IMR-90 (cell line): ENCODE data around the gene CLTCL1. TPM values are rescaled to one million over a fixed set of nuclear protein-coding genes. Genes with fewer than 3 reads are reported as not detected.

Experiments used
- ATAC-seq: fragments of 200-7000 bp; cut with Tn5 transposase; 2 replicates; pipeline ENCODE4 v1.9.1; 2020; ENCODE audit warnings: low read depth, mild to moderate bottlenecking, moderate library complexity
- BruUV-seq: library from RNA; stranded (reverse); fragments of 400-500 nt; replicated peaks from 2 replicates; lab custom pipeline; 2021; lab: Mats Ljungman, UMichigan
- CTCF ChIA-PET: fragments of 300-600 bp; formaldehyde crosslinking; extraction: SDS; loops from one replicate; lab custom pipeline; 2021; ENCODE audit warnings: antibody characterized with exemption; lab: Yijun Ruan, JAX
- POLR2A ChIA-PET: fragments of 300-600 bp; sonication (Branson Sonifier 250); formaldehyde crosslinking; loops from one replicate; lab custom pipeline; 2022; ENCODE audit warnings: antibody characterized with exemption; ENCODE audit not compliant: unreplicated experiment; lab: Charles Lee
- DNase-seq: peaks from one replicate; pipeline ENCODE4 v3.0.0; 2013
- H2AFZ ChIP-seq: replicated peaks from 2 replicates; pipeline ENCODE3; 2013; ENCODE audit warnings: low read length, mild to moderate bottlenecking; ENCODE audit not compliant: poor library complexity
- H2AK5ac ChIP-seq: 2 replicates; pipeline ENCODE4 v1.6.1; 2013; ENCODE audit warnings: low read depth, low read length, inconsistent platforms
- H2AK9ac ChIP-seq: replicated peaks from 2 replicates; pipeline ENCODE3; 2013; ENCODE audit warnings: mild to moderate bottlenecking, low read depth, low read length, moderate library complexity; ENCODE audit not compliant: poor library complexity
- H2BK120ac ChIP-seq: 2 replicates; pipeline ENCODE4 v1.6.1; 2013; ENCODE audit warnings: low read depth, low read length, inconsistent platforms
- H2BK15ac ChIP-seq: 3 replicates; pipeline ENCODE4 v1.6.1; 2013; ENCODE audit warnings: low read depth, low read length, inconsistent platforms
- H2BK20ac ChIP-seq: 2 replicates; pipeline ENCODE4 v1.6.1; 2013; ENCODE audit warnings: low read depth, mild to moderate bottlenecking, inconsistent platforms, low read length, moderate library complexity
- H2BK5ac ChIP-seq: 2 replicates; pipeline ENCODE4 v1.6.1; 2013; ENCODE audit warnings: mild to moderate bottlenecking, low read depth, low read length, inconsistent platforms; ENCODE audit not compliant: poor library complexity, severe bottlenecking
- H3K14ac ChIP-seq: replicated peaks from 2 replicates; pipeline ENCODE4 v1.6.1; 2013; ENCODE audit warnings: low read depth, low read length, inconsistent platforms
- H3K18ac ChIP-seq: 2 replicates; pipeline ENCODE4 v1.6.1; 2013; ENCODE audit warnings: low read depth, low read length, control low read depth
- H3K23ac ChIP-seq: 2 replicates; pipeline ENCODE4 v1.6.1; 2013; ENCODE audit warnings: low read depth, low read length, inconsistent platforms
- H3K27ac ChIP-seq: 2 replicates; pipeline ENCODE4 v1.5.1; 2013; ENCODE audit warnings: mild to moderate bottlenecking, control low read depth, low read length; ENCODE audit not compliant: insufficient read depth
- H3K27me3 ChIP-seq: 2 replicates; pipeline ENCODE4 v1.6.1; 2013; ENCODE audit warnings: low read length; ENCODE audit not compliant: control insufficient read depth, insufficient read depth
- H3K36me3 ChIP-seq: 2 replicates; pipeline ENCODE4 v1.6.1; 2013; ENCODE audit warnings: low read length, mixed read lengths; ENCODE audit not compliant: control insufficient read depth, insufficient read depth
- H3K4ac ChIP-seq: 2 replicates; pipeline ENCODE4 v1.6.1; 2013; ENCODE audit warnings: low read depth, low read length, inconsistent platforms
- H3K4me1 ChIP-seq: 2 replicates; pipeline ENCODE4 v1.6.1; 2013; ENCODE audit warnings: low read length, mixed read lengths; ENCODE audit not compliant: control insufficient read depth, insufficient read depth
- H3K4me2 ChIP-seq: 2 replicates; pipeline ENCODE4 v1.6.1; 2013; ENCODE audit warnings: low read depth, mild to moderate bottlenecking, control low read depth, low read length, moderate library complexity
- H3K4me3 ChIP-seq: 2 replicates; pipeline ENCODE4 v1.5.1; 2013; ENCODE audit warnings: low read depth, mild to moderate bottlenecking, control low read depth, low read length, moderate library complexity; ENCODE audit not compliant: insufficient read depth
- H3K56ac ChIP-seq: 2 replicates; pipeline ENCODE4 v1.6.1; 2013; ENCODE audit warnings: low read length, inconsistent platforms; ENCODE audit not compliant: insufficient read depth; ENCODE audit errors: extremely low read depth
- H3K79me1 ChIP-seq, 2 experiments: 2 replicates each; pipeline ENCODE4 v1.6.1; 2013; ENCODE audit warnings: low read length in 2 of 2, inconsistent platforms in 1 of 2, low read depth in 1 of 2
- H3K9ac ChIP-seq: 2 replicates; pipeline ENCODE4 v1.6.1; 2013; ENCODE audit warnings: low read depth, low read length, control low read depth
- H3K9me1 ChIP-seq: 2 replicates; pipeline ENCODE4 v1.6.1; 2013; ENCODE audit warnings: low read length, inconsistent platforms; ENCODE audit not compliant: insufficient read depth
- H3K9me3 ChIP-seq: 2 replicates; pipeline ENCODE4 v1.6.1; 2013; ENCODE audit warnings: low read length; ENCODE audit not compliant: control insufficient read depth, insufficient read depth
- H4K20me1 ChIP-seq: 2 replicates; pipeline ENCODE4 v1.6.1; 2013; ENCODE audit warnings: low read length, inconsistent platforms; ENCODE audit not compliant: insufficient read depth
- H4K5ac ChIP-seq: 2 replicates; pipeline ENCODE4 v1.6.1; 2013; ENCODE audit warnings: mild to moderate bottlenecking, low read depth, low read length, control low read depth
- H4K8ac ChIP-seq, 2 experiments: 2 replicates each; pipeline ENCODE4 v1.6.1; 2013; ENCODE audit warnings: low read depth in 2 of 2, low read length in 2 of 2, control low read depth in 1 of 2, inconsistent platforms in 1 of 2
- H4K91ac ChIP-seq: 2 replicates; pipeline ENCODE4 v1.6.1; 2013; ENCODE audit warnings: low read depth, low read length, inconsistent platforms; ENCODE audit not compliant: insufficient read depth
- MAZ ChIP-seq: IDR thresholded peaks from 2 replicates; pipeline ENCODE4 v1.6.1; 2012; ENCODE audit warnings: low read depth, mild to moderate bottlenecking, low read length, improper control_type of control experiment, moderate library complexity, borderline replicate concordance
- MXI1 ChIP-seq: IDR thresholded peaks from 2 replicates; pipeline ENCODE4 v1.6.1; 2012; ENCODE audit warnings: low read depth, mild to moderate bottlenecking, low read length, moderate library complexity, borderline replicate concordance
- POLR2A ChIP-seq: IDR thresholded peaks from 2 replicates; pipeline ENCODE4 v1.6.1; 2012; ENCODE audit warnings: mild to moderate bottlenecking, low read depth, low read length
- SMC3 ChIP-seq: fragments of 150-350 bp; IDR thresholded peaks from 2 replicates; pipeline ENCODE4 v1.6.1; 2016; ENCODE audit warnings: low read depth, mild to moderate bottlenecking, antibody characterized with exemption, low read length, moderate library complexity
- USF2 ChIP-seq: fragments of 150-350 bp; IDR thresholded peaks from 2 replicates; pipeline ENCODE4 v1.6.1; 2017; ENCODE audit warnings: mild to moderate bottlenecking, antibody characterized with exemption, low read length, low read depth
- WGBS, 2 experiments: methylation state at CpG; one replicate each; pipeline versions ENCODE4 v1.1.5 to v1.1.7; 2013; ENCODE audit warnings: missing lambda C conversion rate in 2 of 2; ENCODE audit not compliant: insufficient read length in 1 of 2; ENCODE audit errors: extremely low coverage in 2 of 2; 5-methylcytosine and 5-hydroxymethylcytosine counted together
- dilution Hi-C: fragments of 300-500 bp; cut with HindIII; formaldehyde crosslinking; loops from one replicate; pipeline ENCODE4 v1.14.3; 2018; ENCODE audit warnings: low sequenced_read_pairs; ENCODE audit not compliant: unreplicated experiment
- in situ Hi-C: fragments of 300-500 bp; cut with MboI; formaldehyde crosslinking; loops from 3 replicates; pipeline ENCODE4 v1.14.3; 2019; ENCODE audit warnings: low sequenced_read_pairs, inconsistent platforms, mixed read lengths
- intact Hi-C: fragments of 100-400 bp; cut with micrococcal nuclease; formaldehyde crosslinking; loops from 2 replicates; pipeline ENCODE4 v1.10.0; 2022
- polyA plus RNA-seq, 3 experiments: library from polyadenylated mRNA; depleted of rRNA; stranded (reverse); fragments of >200 nt; gene quantifications; 2 replicates each; pipeline ENCODE4 v1.2.3, GENCODE V29; 2012; ENCODE audit warnings: low replicate concordance in 1 of 3
- total RNA-seq: library from RNA; depleted of rRNA; stranded (reverse); fragments of >200 nt; gene quantifications from 2 replicates; pipeline ENCODE4 v1.2.3, GENCODE V29; 2012

The CLTCL1 gene
- total and polyA plus RNA-seq, 2 of the 4 experiments (the other 2 are of a cell fraction), result 6.2 to 8.1 TPM

- ATAC-seq (peak; percentile 90), DNase-seq (peak; percentile 80)
- peak within 1 kb of the TSS; percentile 94 for H3K4me3 ChIP-seq
- H3K4me2 ChIP-seq, result peak within 1 kb of the TSS; percentile 87
- peak within 1 kb of the TSS; percentile 68 for H3K4ac ChIP-seq
- H3K18ac ChIP-seq, result no peak within 1 kb of the TSS; the same call in 1 of the 2 replicates
- 0 out of 2 replicates have a peak within 1 kb of the TSS, but pooled peaks have one; percentile 11 for H3K56ac ChIP-seq
- intact Hi-C loops (loop anchor here (1.0 to 2.0 kb wide), 4 partner anchors 112 to 451 kb away; partner anchors contain the start of genes CDC45, CLTCL1 and UFD1), dilution Hi-C loops (no loop called here), in situ Hi-C loops (no loop called here)
- BruUV-seq, result no TSS peak
- H2BK15ac ChIP-seq, result no peak within 1 kb of the TSS
- H3K14ac ChIP-seq, result peak within 1 kb of the TSS; percentile 66
- H3K27ac ChIP-seq, result peak within 1 kb of the TSS; percentile 70
- H3K9me1 ChIP-seq, result 0 out of 2 replicates have a peak, but pooled peaks cover 4% of the 10 kb centered on the region
- H2AK5ac ChIP-seq, result peak within 1 kb of the TSS; percentile 77; the same call in 1 of the 2 replicates
- peak within 1 kb of the TSS; percentile 77; the same call in 1 of the 2 replicates for H4K91ac ChIP-seq
- POLR2A ChIA-PET, result interaction anchor here (0.5 kb wide), 1 partner anchor 184 kb away, joined by 4 read pairs; no protein-coding TSS in a partner anchor
- H3K9ac ChIP-seq, result peak within 1 kb of the TSS; percentile 87
- peak within 1 kb of the TSS; percentile 96 for H2AFZ ChIP-seq
- 2% methylated on average over 25 of the region's 86 CpGs; no CpG with 5 or more reads in 1 of the 2 experiments for WGBS, 2 experiments
- CTCF ChIA-PET, result interaction anchor here (0.6 to 1.1 kb wide), 5 partner anchors 11 to 451 kb away, joined by 3 to 4 read pairs (median 3); no protein-coding TSS in a partner anchor
- no peaks in the 10 kb centered on the region for H3K9me3 ChIP-seq
- TF ChIP-seq SMC3, result no peak
- peak; percentile 56 for TF ChIP-seq POLR2A
- 0 out of 2 replicates have a peak, but pooled peaks have one; percentile 10 for TF ChIP-seq USF2
- peak; percentile 45; the same call in 1 of the 2 replicates for TF ChIP-seq MXI1
- peak; percentile 72; the same call in 1 of the 2 replicates for TF ChIP-seq MAZ
- peak within 1 kb of the TSS; percentile 56 to 80; a peak in 3 of 4 replicates for H4K8ac ChIP-seq
- peaks cover 20% of the 10 kb centered on the region for H4K20me1 ChIP-seq
- H2AK9ac ChIP-seq, result peak within 1 kb of the TSS; percentile 86
- peaks cover 3 to 42% of the 10 kb centered on the region in 2 experiments; a peak in 3 of 4 replicates for H3K79me1 ChIP-seq
- H2BK120ac ChIP-seq, result no peak within 1 kb of the TSS
- peaks cover 8% of the 10 kb centered on the region for H3K36me3 ChIP-seq
- H3K4me1 ChIP-seq, result peaks cover 21% of the 10 kb centered on the region
- no peak within 1 kb of the TSS for H2BK20ac ChIP-seq
- H2BK5ac ChIP-seq, result peak within 1 kb of the TSS; percentile 50
- H4K5ac ChIP-seq, result peak within 1 kb of the TSS; percentile 11; the same call in 1 of the 2 replicates
- H3K27me3 ChIP-seq, result no peaks in the 10 kb centered on the region
- peak within 1 kb of the TSS; percentile 52; the same call in 1 of the 2 replicates for H3K23ac ChIP-seq
Observed at GRCh38 chr22:19178657-19179496, 112.6 kb downstream of the CLTCL1 start, which contains the start of gene SLC25A1. SLC25A1 (minus strand) TSS chr22:19178736; CDS start chr22:19178673, 63 bp downstream.
